K562 (cell line): ENCODE measurements around the gene KCNAB1. TPM values are rescaled to one million over a fixed set of nuclear protein-coding genes. Genes with fewer than 3 reads are reported as not detected.

Experiments used
- ATAC-seq: fragments of 200-7000 bp; cut with Tn5 transposase; 3 replicates; pipeline ENCODE4 v1.9.1; 2020; ENCODE audit warnings: moderate library complexity
- BruUV-seq: library from RNA; stranded (reverse); fragments of 400-500 nt; replicated peaks from 2 replicates; lab custom pipeline; 2021; lab: Mats Ljungman, UMichigan
- CTCF ChIA-PET: fragments of 300-600 bp; formaldehyde crosslinking; extraction: SDS; loops from one replicate; lab custom pipeline; 2021; ENCODE audit warnings: low intra/inter-chr PET ratio; lab: Yijun Ruan, JAX
- POLR2A ChIA-PET: fragments of 300-600, 350-650 bp; sonication (Branson Sonifier 250); formaldehyde crosslinking; extraction: SDS; loops from one replicate; lab custom pipeline; 2021; ENCODE audit warnings: antibody characterized with exemption, inconsistent platforms; lab: Yijun Ruan, JAX
- DNase-seq, 4 experiments: peaks; one replicate each; pipeline versions ENCODE4 v3.0.0 to v3.0.0-alpha.2; 2011 to 2018; ENCODE audit warnings: low spot score in 3 of 4, mixed read lengths in 3 of 4; ENCODE audit errors: extremely low read depth in 1 of 4
- FAIRE-seq: peaks from 2 replicates; lab custom pipeline; 2011; peaks lifted over from hg19 to GRCh38; lab: Jason Lieb, UNC
- H2AFZ ChIP-seq: 2 replicates; pipeline ENCODE4 v1.6.0; 2011; ENCODE audit warnings: low read depth, low read length, control low read depth, inconsistent platforms
- H3K27ac ChIP-seq: fragments of 200-600 bp; 3 replicates; pipeline ENCODE4 v1.8.0; 2011; ENCODE audit warnings: low read depth, mild to moderate bottlenecking, control low read depth, inconsistent platforms, low read length, moderate library complexity, mixed read lengths; ENCODE audit errors: extremely low read depth
- H3K27me3 ChIP-seq, 2 experiments: fragments of 300-600 bp in 1 of 2; 2 replicates in 1 of 2; 3 replicates in 1 of 2; pipeline versions ENCODE4 v1.6.0 to v1.8.0; 2011; ENCODE audit warnings: inconsistent platforms in 2 of 2, low read length in 2 of 2, mild to moderate bottlenecking in 1 of 2, mixed read lengths in 1 of 2, moderate library complexity in 1 of 2; ENCODE audit not compliant: control insufficient read depth in 2 of 2, insufficient read depth in 2 of 2
- H3K36me3 ChIP-seq: fragments of 300-600 bp; 3 replicates; pipeline ENCODE4 v1.8.0; 2011; ENCODE audit warnings: mild to moderate bottlenecking, low read length, inconsistent platforms; ENCODE audit not compliant: control insufficient read depth, insufficient read depth
- H3K4me1 ChIP-seq, 2 experiments: fragments of 200-600 bp in 1 of 2; replicated peaks in 1 of 2; 2 replicates in 1 of 2; 3 replicates in 1 of 2; pipeline versions ENCODE4 v1.5.1 to v1.8.0; 2011; ENCODE audit warnings: inconsistent platforms in 2 of 2, low read length in 2 of 2, mild to moderate bottlenecking in 1 of 2, mixed read lengths in 1 of 2, moderate library complexity in 1 of 2; ENCODE audit not compliant: control insufficient read depth in 2 of 2, insufficient read depth in 2 of 2
- H3K4me2 ChIP-seq: 2 replicates; pipeline ENCODE4 v1.6.1; 2011; ENCODE audit warnings: low read length, control low read depth, inconsistent platforms, mixed read lengths; ENCODE audit not compliant: insufficient read depth
- H3K4me3 ChIP-seq: fragments of 200-600 bp; sonication (generic), shearing (Covaris generic); 2 replicates; pipeline ENCODE4 v1.5.1; 2016; ENCODE audit warnings: control low read depth, inconsistent platforms
- H3K79me2 ChIP-seq: fragments of 200-600 bp; 3 replicates; pipeline ENCODE4 v1.8.0; 2011; ENCODE audit warnings: low read length, inconsistent platforms; ENCODE audit not compliant: control insufficient read depth, insufficient read depth
- H3K9ac ChIP-seq, 2 experiments: 2 replicates each; pipeline versions ENCODE4 v1.6.0 to v1.6.1; 2011; ENCODE audit warnings: low read depth in 2 of 2, low read length in 2 of 2, control low read depth in 1 of 2, inconsistent platforms in 1 of 2, mild to moderate bottlenecking in 1 of 2, mixed read lengths in 1 of 2; ENCODE audit not compliant: insufficient read depth in 1 of 2
- H3K9me1 ChIP-seq: one replicate; pipeline ENCODE4 v1.6.0; 2011; ENCODE audit warnings: inconsistent platforms, mild to moderate bottlenecking, low read length, moderate library complexity; ENCODE audit not compliant: control insufficient read depth, insufficient read depth
- H3K9me3 ChIP-seq: replicated peaks from 2 replicates; pipeline ENCODE4 v1.5.1; 2011; ENCODE audit warnings: low read depth, low read length, inconsistent platforms; ENCODE audit not compliant: control insufficient read depth, insufficient read depth
- H4K20me1 ChIP-seq: replicated peaks from 2 replicates; pipeline ENCODE4 v1.6.1; 2011; ENCODE audit warnings: low read length, inconsistent platforms, mixed read lengths; ENCODE audit not compliant: control insufficient read depth, insufficient read depth
- HNRNPLL ChIP-seq: fragments of 200-400 bp; formaldehyde crosslinking; IDR thresholded peaks from 2 replicates; pipeline ENCODE4 v1.6.1; 2017; ENCODE audit warnings: low read length, low read depth, mild to moderate bottlenecking; ENCODE audit not compliant: poor library complexity, severe bottlenecking
- IRF2 ChIP-seq: sonication (generic); formaldehyde crosslinking; IDR thresholded peaks from 2 replicates; pipeline ENCODE4 v1.8.1; 2022; ENCODE audit warnings: mild to moderate bottlenecking, missing genetic modification reagents
- SOX6 ChIP-seq: fragments of 450-650 bp; IDR thresholded peaks from 2 replicates; pipeline ENCODE4 v1.6.1; 2014; ENCODE audit warnings: mild to moderate bottlenecking
- ZBTB7A ChIP-seq: IDR thresholded peaks from 2 replicates; pipeline ENCODE4 v1.6.1; 2011; ENCODE audit warnings: low read depth, mild to moderate bottlenecking, low read length, moderate library complexity, borderline replicate concordance; ENCODE audit not compliant: control insufficient read depth
- ZFP36 ChIP-seq: fragments of 150-350 bp; IDR thresholded peaks from 2 replicates; pipeline ENCODE4 v1.6.1; 2018; ENCODE audit warnings: low read length, low read depth; ENCODE audit not compliant: partially characterized antibody
- WGBS: fragments of 100-300 bp; shearing (Covaris generic); methylation state at CpG from one replicate; pipeline ENCODE4 v1.1.6; 2016; ENCODE audit warnings: low coverage, mixed read lengths; ENCODE audit not compliant: insufficient coverage; ENCODE audit errors: missing lambda C conversion rate; 5-methylcytosine and 5-hydroxymethylcytosine counted together
- in situ Hi-C: fragments of 300-500 bp; cut with MboI; formaldehyde crosslinking; loops from 4 replicates; pipeline ENCODE4 v1.15.0; 2018; ENCODE audit warnings: inconsistent platforms, mixed read lengths
- intact Hi-C: fragments of 100-400 bp; cut with micrococcal nuclease; formaldehyde crosslinking; loops from 2 replicates; pipeline ENCODE4 v1.14.2; 2022
- polyA plus RNA-seq, 8 experiments: library from polyadenylated mRNA; depleted of rRNA in 4 of 8; stranded (reverse) in 5 of 8; unstranded in 3 of 8; fragments of >200 nt; fragmentation: Nextera tagmentation in 2 of 8; fragmentation: Illumina TruSeq in 1 of 8; extraction: Ambion mirVana in 2 of 8; extraction: Trizol in 1 of 8; gene quantifications; 2 replicates each; pipeline versions ENCODE4 v1.2.1 to v1.2.3, GENCODE V29; 2011 to 2014; ENCODE audit warnings: inconsistent platforms in 1 of 8, missing spikeins in 1 of 8
- total RNA-seq, 7 experiments: library from RNA; depleted of rRNA in 6 of 7; stranded (reverse); fragments of >200 nt in 6 of 7; fragmentation: Illumina TruSeq in 2 of 7; extraction: Trizol in 2 of 7; gene quantifications; 2 replicates each; pipeline versions ENCODE4 v1.2.1 to v1.2.3, GENCODE V29; 2011 to 2021; ENCODE audit warnings: low replicate concordance in 1 of 7

Gene KCNAB1
- total and polyA plus RNA-seq, 9 of the 15 experiments (the other 6 are each of a cell fraction or from before 2014, with no cell fraction given): 0.14 to 1.2 (median 0.51) TPM

- FAIRE-seq: no peak
- H3K36me3 ChIP-seq: no peaks in the 10 kb centered on the region
- H4K20me1 ChIP-seq: no peaks in the 10 kb centered on the region
- WGBS: 0% methylated on average over 1 of the region's 1 CpG
- TF ChIP-seq ZFP36: no peak
- TF ChIP-seq IRF2: no peak
- TF ChIP-seq ZBTB7A: no peak
- H3K9ac ChIP-seq: no peak overlapping the region
- BruUV-seq: no TSS peak
- in situ Hi-C loops (loop anchor here (25.0 kb wide), 1 partner anchor 357 kb away; no protein-coding TSS in a partner anchor), intact Hi-C loops (no loop called here)
- no peaks in the 10 kb centered on the region for H3K79me2 ChIP-seq
- H2AFZ ChIP-seq: no peak overlapping the region
- ChIA-PET CTCF (no interaction called here), POLR2A (interaction anchor here (0.8 kb wide), 1 partner anchor 16 kb away, joined by 3 read pairs; no protein-coding TSS in a partner anchor)
- H3K9me1 ChIP-seq: no peaks in the 10 kb centered on the region
- no peak overlapping the region for H3K27ac ChIP-seq
- no peak overlapping the region for H3K4me3 ChIP-seq
- DNase-seq: no peak
- no peaks in the 10 kb centered on the region for H3K9me3 ChIP-seq
- H3K4me2 ChIP-seq: no peak overlapping the region
- ATAC-seq: no peak
- no peaks in the 10 kb centered on the region; a peak in 1 of 5 replicates for H3K4me1 ChIP-seq
- no peaks in the 10 kb centered on the region; a peak in 2 of 5 replicates for H3K27me3 ChIP-seq
These were observed 399.4 kb downstream of the KCNAB1 start for GRCh38 chr3:156519758-156520162.

- no peak overlapping the region for H3K27ac ChIP-seq
- no peaks in the 10 kb centered on the region for H3K79me2 ChIP-seq
- no peak overlapping the region for H3K4me3 ChIP-seq
- no peaks in the 10 kb centered on the region for H4K20me1 ChIP-seq
- no peaks in the 10 kb centered on the region for H3K36me3 ChIP-seq
- H3K4me1 ChIP-seq: no peaks in the 10 kb centered on the region; a peak in 1 of 5 replicates
- H3K9me1 ChIP-seq: no peaks in the 10 kb centered on the region
- no peak overlapping the region for H3K9ac ChIP-seq
- H3K9me3 ChIP-seq: no peaks in the 10 kb centered on the region
- CTCF ChIA-PET: no interaction called here
- H2AFZ ChIP-seq: no peak overlapping the region
- no TSS peak for BruUV-seq
- no peak for DNase-seq
- WGBS: 10% methylated on average over 4 of the region's 4 CpGs
- ATAC-seq: no peak
- no peak for FAIRE-seq
- POLR2A ChIA-PET: no interaction called here
- intact Hi-C loops (no loop called here), in situ Hi-C loops (loop anchor here (25.0 kb wide), 1 partner anchor 360 kb away; no protein-coding TSS in a partner anchor)
- TF ChIP-seq SOX6: 0 out of 2 replicates have a peak, but pooled peaks have one; percentile 47
- TF ChIP-seq HNRNPLL: no peak
- no peak overlapping the region for H3K4me2 ChIP-seq
- no peaks in the 10 kb centered on the region for H3K27me3 ChIP-seq
These were observed 402.3 kb downstream of the KCNAB1 start for GRCh38 chr3:156522673-156523072.
